Stimulated activated CD4-positive, alpha-beta T cell treated with anti-CD3 and anti-CD28 coated beads, Interleukin-2, amount 100 ng/mL, for 24 hours (primary cell): Measurements from ENCODE around the gene OR2AE1.

ENCODE experiments used
- DNase-seq, 2 donors: peaks; one replicate each; pipeline ENCODE4 v3.0.0-alpha.2; 2020

OR2AE1 gene

DNA sequence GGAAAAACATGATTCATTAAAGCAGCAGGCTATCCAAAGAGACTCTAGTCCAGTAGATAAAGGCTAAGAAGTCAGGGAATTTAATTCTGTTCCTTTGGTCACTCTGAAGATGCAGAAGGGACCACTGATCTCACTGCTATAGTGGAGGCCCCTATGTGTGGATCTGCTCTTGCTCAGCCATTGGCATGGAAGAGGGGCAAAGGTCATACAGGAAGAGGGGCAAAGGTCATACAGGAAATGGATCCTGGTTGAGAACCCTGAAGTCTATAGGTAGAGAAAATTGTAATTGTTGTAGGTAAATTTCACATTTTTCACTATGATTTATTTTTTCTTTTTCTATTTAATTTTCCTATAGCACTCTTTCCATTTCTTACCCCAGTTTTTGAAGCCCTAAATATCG, 21.6 kb downstream of the OR2AE1 start:
- DNase-seq, result no peak

DNA sequence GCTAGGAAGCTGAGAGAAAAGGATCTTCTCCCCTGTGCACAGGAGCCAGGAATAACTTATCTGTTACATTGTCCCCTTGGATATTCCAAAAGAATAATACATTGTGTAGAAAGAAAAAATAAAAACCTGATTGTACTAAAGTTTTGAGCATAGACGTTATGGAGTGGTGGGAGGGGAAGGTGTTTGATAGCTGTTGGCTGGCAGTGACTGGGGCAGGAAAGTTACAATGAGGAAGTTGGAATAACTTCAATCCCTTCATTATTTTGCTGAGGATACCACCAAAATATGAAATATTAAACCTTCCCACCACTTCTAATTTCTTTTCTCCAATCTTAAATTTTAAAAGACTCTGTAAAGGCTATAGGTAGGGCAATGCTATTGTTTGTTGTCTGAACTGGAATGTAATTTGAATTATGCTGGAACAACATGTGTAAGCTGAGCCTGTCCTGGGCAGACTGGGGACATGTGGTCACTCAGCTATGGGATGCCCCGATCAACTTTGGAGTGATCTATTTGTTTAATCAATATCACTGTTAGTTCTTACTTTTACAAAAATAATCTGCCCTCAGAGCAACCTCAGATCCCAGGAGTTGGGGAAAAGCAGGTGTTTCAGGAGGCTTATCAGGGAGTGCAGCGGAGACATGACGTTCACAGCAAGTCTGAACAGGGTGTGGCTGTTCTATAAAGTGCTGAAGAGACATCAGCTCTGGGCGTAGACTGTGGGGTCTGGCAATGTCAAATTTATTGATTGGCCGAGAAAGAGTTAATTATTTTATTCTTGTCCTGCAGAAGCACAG, 28.2 kb downstream of the OR2AE1 start:
- no peak for DNase-seq

- no peak for DNase-seq
Measured at GRCh38 chr7:99844328-99844727, 32.5 kb downstream of the OR2AE1 start.

DNA sequence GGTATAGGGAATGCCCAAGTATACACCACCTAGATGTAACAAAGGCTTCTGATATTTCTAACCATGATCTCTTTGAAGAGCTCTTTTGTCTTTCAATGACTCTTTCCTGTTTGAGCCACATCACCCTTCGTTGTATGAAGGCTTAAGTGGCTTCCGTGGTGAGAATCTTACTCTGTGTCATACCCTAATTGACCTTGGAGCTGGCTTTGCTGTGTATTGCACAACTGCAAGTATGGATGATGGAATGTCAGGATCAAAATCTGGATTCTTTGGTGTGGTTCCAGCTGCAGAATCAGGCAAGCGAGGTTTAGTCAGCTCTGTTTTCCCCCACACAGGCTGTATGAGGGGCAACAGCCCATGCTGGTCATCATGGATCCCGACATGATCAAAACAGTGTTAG, 33.0 kb downstream of the OR2AE1 start:
- DNase-seq, result no peak

- no peak for DNase-seq
Measured at GRCh38 chr7:99842926-99843325, 33.9 kb downstream of the OR2AE1 start.

DNA sequence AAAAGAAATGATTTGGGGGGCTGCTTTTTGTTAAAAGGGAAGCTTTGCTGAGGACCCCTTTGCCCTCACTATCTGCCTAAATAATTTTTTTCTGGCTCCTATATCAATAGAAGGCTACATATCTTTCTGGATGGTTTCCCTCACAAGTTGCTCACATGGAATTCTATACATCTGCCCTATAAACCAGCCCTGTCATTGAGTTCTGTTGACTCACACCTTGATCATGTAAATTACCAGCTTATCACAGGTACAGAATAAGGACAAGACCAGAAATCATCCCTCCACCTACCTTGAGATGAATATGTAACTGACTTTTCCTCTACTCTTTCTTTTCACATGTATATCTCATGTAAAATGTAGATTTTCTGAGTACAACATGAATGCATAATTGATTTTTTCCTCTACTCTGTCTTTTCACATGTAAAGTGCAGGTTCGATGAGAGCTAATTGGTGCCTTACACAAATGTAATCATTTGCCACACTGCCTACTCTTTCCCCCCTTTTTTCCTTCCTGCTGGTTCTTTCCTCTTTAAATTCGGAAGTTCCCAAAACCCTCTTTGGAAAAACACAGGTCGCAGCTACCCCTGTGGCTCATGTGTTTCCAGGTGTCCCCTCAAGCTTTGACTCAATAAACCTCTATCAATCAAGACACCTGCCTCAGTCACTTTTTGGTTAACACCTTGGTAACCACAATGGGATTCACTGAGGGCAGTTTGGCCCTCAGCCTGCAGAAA, 36.5 kb downstream of the OR2AE1 start:
- DNase-seq, result no peak

- no peak for DNase-seq
Measured at GRCh38 chr7:99839287-99840021, 37.4 kb downstream of the OR2AE1 start.

- no peak for DNase-seq
Measured at GRCh38 chr7:99837649-99838361, 39.0 kb downstream of the OR2AE1 start.

DNA sequence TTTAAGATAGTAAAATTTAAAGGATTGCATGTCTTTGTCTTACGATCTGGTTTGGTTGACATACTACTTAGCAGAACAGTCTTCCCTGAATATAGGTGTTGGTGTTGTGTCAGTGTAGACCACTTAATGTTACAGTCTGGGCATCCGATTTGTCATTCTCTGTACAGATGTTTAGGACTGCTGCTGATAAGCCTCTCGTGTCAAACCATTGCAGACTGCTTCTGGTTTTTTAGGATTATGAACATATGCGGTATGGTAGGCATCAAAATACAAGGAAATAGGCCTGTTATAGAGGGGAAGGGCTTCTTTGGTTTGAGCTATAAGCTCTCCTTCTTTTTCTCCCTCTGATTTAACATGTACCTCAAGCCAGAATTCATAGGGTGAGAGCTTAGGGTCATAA, 41.6 kb downstream of the OR2AE1 start:
- no peak for DNase-seq

GRCh38 chr7:99834382-99834781, 42.5 kb downstream of the OR2AE1 start:
- DNase-seq, result no peak

DNA sequence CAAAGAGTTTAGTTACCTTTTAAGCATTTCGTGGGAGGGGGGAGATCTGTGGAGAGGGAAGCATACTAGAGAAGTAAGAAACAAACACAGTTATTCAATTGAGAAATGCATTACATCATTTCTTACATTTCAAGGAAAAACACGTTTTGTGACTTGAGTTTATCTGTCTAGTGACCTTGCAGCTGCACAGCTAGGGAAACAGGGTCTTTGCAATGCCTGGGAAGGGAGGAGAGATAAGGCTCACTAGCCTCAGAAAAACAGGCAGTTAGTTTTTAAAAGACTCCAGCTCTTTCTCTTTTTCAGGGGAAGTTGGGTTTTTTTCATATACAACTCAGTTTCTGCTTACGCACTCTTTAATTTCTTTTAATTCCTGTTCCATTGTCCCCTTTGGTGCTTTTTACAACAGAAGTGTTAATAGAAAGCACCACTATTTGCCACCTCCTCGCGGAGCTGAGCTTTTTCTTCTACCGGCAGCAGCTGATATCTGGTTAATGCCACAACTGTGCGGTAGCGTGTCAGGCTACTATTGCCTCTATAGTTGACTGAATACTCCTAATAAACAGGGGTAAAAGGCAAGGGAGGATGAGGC, 43.5 kb downstream of the OR2AE1 start:
- no peak for DNase-seq

- DNase-seq, result no peak
Measured at GRCh38 chr7:99831595-99831994, 45.2 kb downstream of the OR2AE1 start.

GRCh38 chr7:99829524-99830160, 47.2 kb downstream of the OR2AE1 start:
- no peak for DNase-seq

GRCh38 chr7:99828811-99829210, 48.0 kb downstream of the OR2AE1 start:
- DNase-seq, result no peak

- no peak for DNase-seq
Measured at GRCh38 chr7:99827040-99827778, 49.6 kb downstream of the OR2AE1 start.
